ENCODE data around the gene SMIM26. TPM values are rescaled to one million over a fixed set of nuclear protein-coding genes. Genes with fewer than 3 reads are reported as not detected.
A peak's percentile ranks its signal among the peaks of the same experiment; 100 is the strongest.

Gene SMIM26
- total and polyA plus RNA-seq, 8 donors: 29.2 to 187 (median 138) TPM

DNA sequence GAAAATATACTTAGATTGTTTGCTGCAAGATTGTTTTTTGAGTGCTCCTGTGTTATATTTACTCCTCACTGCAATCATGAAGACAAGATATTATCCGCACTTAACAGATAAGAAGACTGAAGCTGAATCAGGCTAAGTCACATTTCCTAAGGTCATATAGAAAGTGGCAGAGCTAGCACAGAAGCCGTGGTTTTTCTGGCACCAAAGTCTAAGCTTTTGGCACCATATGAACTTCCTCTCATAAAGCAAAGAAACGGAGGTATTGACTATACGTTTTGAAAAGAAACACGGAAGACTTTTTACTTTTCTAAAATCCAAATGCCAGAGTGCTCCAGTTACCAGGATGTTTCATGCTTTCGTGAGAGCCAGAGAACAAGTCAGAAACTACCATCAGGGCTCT, 11.3 kb downstream of the SMIM26 start:
- Histone ChIP-seq H3K27me3 (no peaks in the 10 kb centered on the region), H3K4me1 (no peaks in the 10 kb centered on the region), H3K9me3 (no peaks in the 10 kb centered on the region), H3K4me3 (no peak overlapping the region), H3K36me3 (no peaks in the 10 kb centered on the region), H3K27ac (peak overlapping the region in 1 of 5 donors; percentile 30)
- TF ChIP-seq EP300 (IDR thresholded peaks at IDR 0.05): no peak
- no peak for TF ChIP-seq POLR2A (IDR thresholded peaks at IDR 0.05)
- TF ChIP-seq, protein P1, sequence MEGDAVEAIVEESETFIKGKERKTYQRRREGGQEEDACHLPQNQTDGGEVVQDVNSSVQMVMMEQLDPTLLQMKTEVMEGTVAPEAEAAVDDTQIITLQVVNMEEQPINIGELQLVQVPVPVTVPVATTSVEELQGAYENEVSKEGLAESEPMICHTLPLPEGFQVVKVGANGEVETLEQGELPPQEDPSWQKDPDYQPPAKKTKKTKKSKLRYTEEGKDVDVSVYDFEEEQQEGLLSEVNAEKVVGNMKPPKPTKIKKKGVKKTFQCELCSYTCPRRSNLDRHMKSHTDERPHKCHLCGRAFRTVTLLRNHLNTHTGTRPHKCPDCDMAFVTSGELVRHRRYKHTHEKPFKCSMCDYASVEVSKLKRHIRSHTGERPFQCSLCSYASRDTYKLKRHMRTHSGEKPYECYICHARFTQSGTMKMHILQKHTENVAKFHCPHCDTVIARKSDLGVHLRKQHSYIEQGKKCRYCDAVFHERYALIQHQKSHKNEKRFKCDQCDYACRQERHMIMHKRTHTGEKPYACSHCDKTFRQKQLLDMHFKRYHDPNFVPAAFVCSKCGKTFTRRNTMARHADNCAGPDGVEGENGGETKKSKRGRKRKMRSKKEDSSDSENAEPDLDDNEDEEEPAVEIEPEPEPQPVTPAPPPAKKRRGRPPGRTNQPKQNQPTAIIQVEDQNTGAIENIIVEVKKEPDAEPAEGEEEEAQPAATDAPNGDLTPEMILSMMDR (IDR thresholded peaks at IDR 0.05): no peak
- TF ChIP-seq POLR2AphosphoS5 (IDR thresholded peaks at IDR 0.05): no peak
- 34 to 53% (median 50%) methylated on average over 6 of the region's 6 CpGs for WGBS, 5 donors
- DNase-seq: no peak
- intact Hi-C loops (cut with DNase I; ENCODE audit: low total_unique reads): no loop called here

DNA sequence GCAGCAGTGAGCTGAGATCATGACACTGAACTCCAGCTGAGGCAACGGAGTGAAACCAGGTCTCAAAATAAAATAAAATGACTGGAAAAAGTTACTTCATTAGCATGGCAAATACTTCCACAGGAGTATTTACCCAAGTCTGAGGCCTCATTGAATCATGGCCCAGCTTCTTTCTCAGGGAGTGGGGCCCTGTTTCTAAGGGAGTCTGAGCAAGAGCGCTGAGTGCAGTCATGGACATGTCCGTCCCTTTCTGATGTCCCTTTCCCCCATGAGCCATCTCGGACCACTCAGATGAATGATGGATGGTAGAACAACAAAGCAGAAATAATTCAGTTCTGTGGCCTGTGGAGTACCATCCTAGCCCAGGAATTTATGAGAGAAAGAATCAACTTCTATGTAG, 12.8 kb downstream of the SMIM26 start:
- TF ChIP-seq POLR2A (IDR thresholded peaks at IDR 0.05) (no peak), EP300 (IDR thresholded peaks at IDR 0.05) (no peak), POLR2AphosphoS5 (IDR thresholded peaks at IDR 0.05) (no peak)
- TF ChIP-seq, protein P1 (IDR thresholded peaks at IDR 0.05): no peak
- H3K4me3 ChIP-seq: no peak overlapping the region
- WGBS, 5 donors: 87 to 93% (median 90%) methylated on average over 4 of the region's 4 CpGs
- DNase-seq: no peak
- intact Hi-C loops (cut with DNase I; ENCODE audit: low total_unique reads): no loop called here
- no peak overlapping the region for H3K27ac ChIP-seq
- H3K27me3 ChIP-seq: no peaks in the 10 kb centered on the region
- H3K9me3 ChIP-seq: no peaks in the 10 kb centered on the region
- no peaks in the 10 kb centered on the region for H3K4me1 ChIP-seq
- H3K36me3 ChIP-seq: no peaks in the 10 kb centered on the region

DNA sequence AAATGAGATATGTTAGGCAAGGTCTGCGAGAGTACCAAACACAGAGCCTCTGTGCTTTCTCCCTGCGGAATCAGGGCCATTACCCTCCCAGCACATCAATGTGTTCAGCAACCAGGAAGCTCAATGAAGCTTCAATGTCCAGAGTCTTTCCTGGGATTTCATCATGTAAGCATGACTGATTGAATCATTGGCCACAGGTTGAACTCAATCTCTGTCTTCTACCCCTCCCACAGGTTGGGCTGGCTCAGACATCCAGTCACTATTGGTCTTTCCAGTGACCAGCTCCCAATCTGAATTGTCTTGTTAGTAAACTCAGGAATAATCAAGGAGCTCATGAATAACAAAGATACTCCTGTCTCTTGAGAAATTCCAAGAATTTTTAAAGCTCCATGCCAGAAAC, 17.9 kb downstream of the SMIM26 start:
- H3K27ac ChIP-seq: no peak overlapping the region
- TF ChIP-seq EP300 (IDR thresholded peaks at IDR 0.05): no peak
- H3K4me3 ChIP-seq: no peak overlapping the region
- WGBS, 5 donors: 87 to 96% (median 95%) methylated on average over 2 of the region's 2 CpGs
- no peaks in the 10 kb centered on the region for H3K36me3 ChIP-seq
- no peak for DNase-seq
- intact Hi-C loops (cut with DNase I; ENCODE audit: low total_unique reads): no loop called here
- no peaks in the 10 kb centered on the region for H3K9me3 ChIP-seq
- peaks cover 4 to 26% (median 17%) of the 10 kb centered on the region in 4 donors for H3K4me1 ChIP-seq
- H3K27me3 ChIP-seq: no peaks in the 10 kb centered on the region

DNA sequence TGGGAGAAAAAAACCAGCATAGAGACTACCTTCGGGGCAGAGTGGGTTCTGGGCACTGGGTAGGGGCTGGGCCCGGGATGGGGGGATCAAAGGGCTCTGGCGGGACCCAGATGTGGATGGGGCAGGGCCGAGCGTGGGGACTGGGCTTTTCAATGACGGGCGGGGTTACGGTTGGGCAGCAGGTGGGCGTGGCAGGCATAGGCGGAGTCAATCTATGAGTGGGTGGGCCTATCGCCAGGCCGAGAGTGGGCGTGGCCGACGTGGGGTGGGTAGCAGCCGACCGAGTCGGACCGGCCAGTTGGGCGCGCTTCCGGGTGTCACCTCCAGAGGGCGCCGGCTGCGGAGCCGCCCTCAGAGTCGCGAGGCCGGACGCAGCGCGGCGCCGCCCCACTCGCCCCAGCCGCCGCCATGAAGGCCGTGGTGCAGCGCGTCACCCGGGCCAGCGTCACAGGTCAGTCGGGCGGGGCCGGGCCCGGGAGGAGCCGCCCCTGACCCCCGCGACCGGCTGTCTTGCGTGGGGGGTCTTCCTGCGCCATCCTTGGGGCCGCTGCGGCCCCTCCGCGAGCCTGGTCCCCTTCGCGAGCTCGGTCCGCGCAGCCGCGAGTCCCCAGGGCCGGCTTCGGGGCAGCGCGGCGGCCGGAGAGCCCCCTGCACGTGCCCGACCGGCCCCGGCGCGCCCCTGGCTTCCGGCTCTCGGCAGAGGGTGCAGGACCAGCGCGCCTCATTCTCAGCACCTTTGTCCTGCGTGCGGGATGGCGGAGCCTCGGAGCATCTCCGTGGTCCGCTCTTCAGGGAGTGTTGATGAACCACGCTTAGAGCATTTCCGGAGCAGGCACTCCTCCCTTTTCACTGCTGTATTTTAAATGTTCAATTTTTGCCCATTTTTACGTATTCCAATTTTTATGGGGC, 20.7 kb downstream of the SMIM26 start, which contains the start of gene DTD1:
TSS of gene DTD1 (plus strand) at position 390 of the 909 bp plus-strand sequence. CDS start at position 409, 19 bp downstream.
- TF ChIP-seq POLR2AphosphoS5 (IDR thresholded peaks at IDR 0.05) (peak in 2 of 3 donors; percentile 10 to 36), POLR2A (IDR thresholded peaks at IDR 0.05) (no peak), EP300 (IDR thresholded peaks at IDR 0.05) (no peak)
- TF ChIP-seq, protein P1 (IDR thresholded peaks at IDR 0.05): peak in 4 of 7 experiments; percentile 15 to 74 (median 71)
- 0 to 1% (median 0%) methylated on average over 27 to 88 of the region's 88 CpGs for WGBS, 5 donors
- Histone ChIP-seq H3K27ac (peak within 1 kb of the TSS; percentile 64 to 87 (median 79)), H3K4me3 (peak within 1 kb of the TSS; percentile 70 to 99 (median 88)), H3K27me3 (no peaks in the 10 kb centered on the region), H3K36me3 (no peaks in the 10 kb centered on the region), H3K4me1 (peaks cover 4 to 28% (median 17%) of the 10 kb centered on the region in 4 donors), H3K9me3 (no peaks in the 10 kb centered on the region)
- peak; percentile 96 for DNase-seq
- intact Hi-C loops (cut with DNase I; ENCODE audit: low total_unique reads): no loop called here
